WTC11 (cell line): Measurements from ENCODE around the gene NTRK1. TPM values are rescaled to one million over a fixed set of nuclear protein-coding genes. Genes with fewer than 3 reads are reported as not detected.

ENCODE experiments used
- ATAC-seq: fragments of 200-7000 bp; cut with Tn5 transposase; 2 replicates; pipeline ENCODE4 v1.10.0; 2021; ENCODE audit warnings: mild to moderate bottlenecking, moderate library complexity
- CTCF ChIA-PET: fragments of 300-600 bp; sonication (Branson Sonifier 250); formaldehyde crosslinking; loops from one replicate; lab custom pipeline; 2021; ENCODE audit warnings: antibody characterized with exemption; lab: Charles Lee
- POLR2A ChIA-PET: fragments of 350-600 bp; sonication (Branson Sonifier 250); formaldehyde crosslinking; loops from one replicate; lab custom pipeline; 2021; ENCODE audit warnings: antibody characterized with exemption; lab: Charles Lee
- DNase-seq: peaks from one replicate; pipeline ENCODE4 v3.0.0; 2021; ENCODE audit warnings: low spot score
- H3K27ac Mint-ChIP-seq: 2 replicates; pipeline ENCODE4 v1.8.0; 2021; ENCODE audit warnings: mixed read lengths
- H3K27me3 Mint-ChIP-seq: 2 replicates; pipeline ENCODE4 v1.8.0; 2021; ENCODE audit warnings: low read depth, mild to moderate bottlenecking, moderate library complexity, mixed read lengths
- H3K36me3 Mint-ChIP-seq: 2 replicates; pipeline ENCODE4 v1.8.0; 2021; ENCODE audit warnings: mixed read lengths
- H3K4me1 Mint-ChIP-seq: 2 replicates; pipeline ENCODE4 v1.8.0; 2022; ENCODE audit warnings: mixed read lengths
- H3K4me3 Mint-ChIP-seq: 2 replicates; pipeline ENCODE4 v1.8.0; 2021; ENCODE audit warnings: mild to moderate bottlenecking, moderate library complexity, mixed read lengths
- H3K9me3 Mint-ChIP-seq: 2 replicates; pipeline ENCODE4 v1.8.0; 2021; ENCODE audit warnings: mixed read lengths
- AFF4 ChIP-seq: sonication (generic); formaldehyde crosslinking; IDR thresholded peaks from 2 replicates; pipeline ENCODE4 v1.8.1; 2023; ENCODE audit warnings: mild to moderate bottlenecking, missing genetic modification reagents, borderline replicate concordance
- ARID4B ChIP-seq: sonication (generic); formaldehyde crosslinking; IDR thresholded peaks from 2 replicates; pipeline ENCODE4 v1.8.0; 2023; ENCODE audit warnings: missing genetic modification reagents, mild to moderate bottlenecking, borderline replicate concordance
- CDX4 ChIP-seq: fragments of 250-450 bp; sonication (Bioruptor Pico); IDR thresholded peaks from 2 replicates; pipeline ENCODE4 v1.9.0; 2021; ENCODE audit warnings: moderate library complexity, mild to moderate bottlenecking, inconsistent platforms, borderline replicate concordance
- CREB1 ChIP-seq: sonication (generic); formaldehyde crosslinking; IDR thresholded peaks from 2 replicates; pipeline ENCODE4 v1.8.0; 2023; ENCODE audit warnings: mild to moderate bottlenecking, missing genetic modification reagents
- CREM ChIP-seq: sonication (generic); formaldehyde crosslinking; IDR thresholded peaks from 2 replicates; pipeline ENCODE4 v1.8.1; 2022; ENCODE audit warnings: mild to moderate bottlenecking, missing genetic modification reagents, moderate library complexity
- GTF2I ChIP-seq: fragments of 250-450 bp; sonication (Bioruptor Pico); conservative IDR thresholded peaks from 2 replicates; pipeline ENCODE4 v1.4.0; 2021; ENCODE audit warnings: mild to moderate bottlenecking
- HMGA2 ChIP-seq: fragments of 250-450 bp; sonication (Bioruptor Pico); IDR thresholded peaks from 2 replicates; pipeline ENCODE4 v1.4.0; 2021; ENCODE audit warnings: mild to moderate bottlenecking, moderate library complexity
- JAZF1 ChIP-seq: fragments of 250-450 bp; sonication (Bioruptor Pico); IDR thresholded peaks from 2 replicates; pipeline ENCODE4 v1.9.0; 2021; ENCODE audit warnings: moderate library complexity, mild to moderate bottlenecking, inconsistent platforms
- KAT7 ChIP-seq: sonication (generic); formaldehyde crosslinking; IDR thresholded peaks from 2 replicates; pipeline ENCODE4 v1.8.1; 2023; ENCODE audit warnings: missing genetic modification reagents, mild to moderate bottlenecking, borderline replicate concordance
- MYBL2 ChIP-seq: sonication (generic); formaldehyde crosslinking; IDR thresholded peaks from 2 replicates; pipeline ENCODE4 v1.8.1; 2023; ENCODE audit warnings: mild to moderate bottlenecking, moderate library complexity, missing genetic modification reagents
- NR1H2 ChIP-seq: sonication (generic); formaldehyde crosslinking; IDR thresholded peaks from 2 replicates; pipeline ENCODE4 v1.9.0; 2021; ENCODE audit warnings: mild to moderate bottlenecking, moderate library complexity, missing genetic modification reagents
- NR3C1 ChIP-seq: sonication (generic); formaldehyde crosslinking; conservative IDR thresholded peaks from 2 replicates; pipeline ENCODE4 v1.8.1; 2023; ENCODE audit warnings: low read depth, mild to moderate bottlenecking, missing genetic modification reagents
- OVOL2 ChIP-seq: fragments of 250-450 bp; sonication (Bioruptor Pico); IDR thresholded peaks from 2 replicates; pipeline ENCODE4 v1.9.0; 2021; ENCODE audit warnings: mild to moderate bottlenecking, borderline replicate concordance
- RORB ChIP-seq: fragments of 250-450 bp; sonication (Bioruptor Pico); IDR thresholded peaks from 2 replicates; pipeline ENCODE4 v1.9.0; 2021; ENCODE audit warnings: mild to moderate bottlenecking
- ZBTB21 ChIP-seq: sonication (generic); formaldehyde crosslinking; IDR thresholded peaks from 2 replicates; pipeline ENCODE4 v1.8.1; 2023; ENCODE audit warnings: mild to moderate bottlenecking, missing genetic modification reagents, borderline replicate concordance
- ZNF138 ChIP-seq: sonication (generic); formaldehyde crosslinking; conservative IDR thresholded peaks from 2 replicates; pipeline ENCODE4 v1.8.1; 2022; ENCODE audit warnings: mild to moderate bottlenecking, moderate library complexity, missing genetic modification reagents
- ZNF396 ChIP-seq: fragments of 250-450 bp; sonication (Bioruptor Pico); IDR thresholded peaks from 2 replicates; pipeline ENCODE4 v1.8.0; 2021; ENCODE audit warnings: mild to moderate bottlenecking, moderate library complexity, borderline replicate concordance
- ZNF671 ChIP-seq: fragments of 250-450 bp; sonication (Bioruptor Pico); IDR thresholded peaks from 2 replicates; pipeline ENCODE4 v1.8.0; 2021; ENCODE audit warnings: mild to moderate bottlenecking
- total RNA-seq: library from RNA; stranded (reverse); gene quantifications from 3 replicates; pipeline ENCODE4 v1.2.3, GENCODE V29; 2021
- TF ChIP-seq, protein P1 (sequence below): sonication (generic); formaldehyde crosslinking; conservative IDR thresholded peaks from 2 replicates; pipeline ENCODE4 v1.8.1; 2022; ENCODE audit warnings: mild to moderate bottlenecking, missing genetic modification reagents
- TF ChIP-seq, protein P2 (sequence below): fragments of 250-450 bp; sonication (Bioruptor Pico); conservative IDR thresholded peaks from 2 replicates; pipeline ENCODE4 v1.9.0; 2021; ENCODE audit warnings: mild to moderate bottlenecking
- TF ChIP-seq, protein P3 (sequence below): fragments of 250-450 bp; sonication (Bioruptor Pico); IDR thresholded peaks from 2 replicates; pipeline ENCODE4 v1.8.0; 2021; ENCODE audit warnings: mild to moderate bottlenecking

Gene NTRK1
- total RNA-seq, 1 experiment from 2014 or later = 0.42 TPM

DNA sequence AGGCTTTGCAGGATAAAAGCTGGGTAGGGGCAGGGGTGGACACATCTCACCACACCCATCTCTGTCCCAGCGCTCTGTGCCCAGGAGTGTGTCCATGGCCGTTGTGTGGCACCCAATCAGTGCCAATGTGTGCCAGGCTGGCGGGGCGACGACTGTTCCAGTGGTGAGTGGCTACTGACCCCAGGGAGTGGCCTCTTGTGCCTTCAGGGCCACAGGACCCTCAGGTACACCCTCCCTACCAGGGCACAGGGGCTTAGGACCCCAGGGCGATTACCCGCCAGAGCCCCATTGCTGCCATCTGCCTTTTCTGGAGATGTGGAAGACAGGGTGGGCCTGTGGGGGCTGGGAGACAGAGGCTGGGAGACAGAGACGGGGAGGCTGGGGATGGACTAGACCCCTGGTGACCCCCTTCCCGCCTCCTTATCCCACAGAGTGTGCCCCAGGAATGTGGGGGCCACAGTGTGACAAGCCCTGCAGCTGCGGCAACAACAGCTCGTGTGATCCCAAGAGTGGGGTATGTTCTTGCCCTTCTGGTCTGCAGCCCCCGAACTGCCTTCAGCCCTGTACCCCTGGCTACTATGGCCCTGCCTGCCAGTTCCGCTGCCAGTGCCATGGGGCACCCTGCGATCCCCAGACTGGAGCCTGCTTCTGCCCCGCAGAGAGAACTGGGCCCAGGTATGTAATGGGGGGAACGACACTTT, 45.7 kb downstream of the NTRK1 start (continued):
- no peak for TF ChIP-seq AFF4 (CRISPR knock-in tag)
- TF ChIP-seq KAT7 (CRISPR knock-in tag) = no peak
- TF ChIP-seq CDX4 = no peak
- no peak for TF ChIP-seq MYBL2
- TF ChIP-seq, all 79 proteins: peak for 0

DNA sequence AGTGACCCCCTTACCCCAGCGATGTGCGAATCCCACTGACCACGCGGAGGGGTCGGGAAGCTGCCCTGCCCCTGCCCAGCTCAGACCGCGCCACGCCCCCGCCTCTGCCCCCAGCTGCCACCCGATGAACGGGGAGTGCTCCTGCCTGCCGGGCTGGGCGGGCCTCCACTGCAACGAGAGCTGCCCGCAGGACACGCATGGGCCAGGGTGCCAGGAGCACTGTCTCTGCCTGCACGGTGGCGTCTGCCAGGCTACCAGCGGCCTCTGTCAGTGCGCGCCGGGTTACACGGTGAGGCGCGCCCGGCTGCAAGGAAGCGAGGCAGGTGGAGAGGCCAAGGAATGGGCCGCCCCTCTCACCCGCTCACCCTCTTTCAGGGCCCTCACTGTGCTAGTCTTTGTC, 47.9 kb downstream of the NTRK1 start:
- H3K4me3 Mint-ChIP-seq = no peak overlapping the region
- ATAC-seq (no peak), DNase-seq (no peak)
- H3K36me3 Mint-ChIP-seq = no peaks in the 10 kb centered on the region
- TF ChIP-seq NR3C1 (no peak), GTF2I (CRISPR knock-in tag) (no peak), CREB1 (no peak), ZNF138 (CRISPR knock-in tag) (no peak), ARID4B (CRISPR knock-in tag) (no peak), KAT7 (CRISPR knock-in tag) (no peak), RORB (CRISPR knock-in tag) (no peak), OVOL2 (no peak), JAZF1 (CRISPR knock-in tag) (no peak), ZNF396 (CRISPR knock-in tag) (no peak)
- TF ChIP-seq, protein P1, sequence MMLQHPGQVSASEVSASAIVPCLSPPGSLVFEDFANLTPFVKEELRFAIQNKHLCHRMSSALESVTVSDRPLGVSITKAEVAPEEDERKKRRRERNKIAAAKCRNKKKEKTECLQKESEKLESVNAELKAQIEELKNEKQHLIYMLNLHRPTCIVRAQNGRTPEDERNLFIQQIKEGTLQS = no peak
- H3K27ac Mint-ChIP-seq = no peak overlapping the region
- CTCF ChIA-PET = interaction anchor here (0.6 kb wide), 1 partner anchor 9 kb away, joined by 3 read pairs; no protein-coding TSS in a partner anchor
- peaks cover 13% of the 10 kb centered on the region for H3K27me3 Mint-ChIP-seq
- peaks cover 11% of the 10 kb centered on the region for H3K4me1 Mint-ChIP-seq
- no peaks in the 10 kb centered on the region for H3K9me3 Mint-ChIP-seq
- POLR2A ChIA-PET = no interaction called here

DNA sequence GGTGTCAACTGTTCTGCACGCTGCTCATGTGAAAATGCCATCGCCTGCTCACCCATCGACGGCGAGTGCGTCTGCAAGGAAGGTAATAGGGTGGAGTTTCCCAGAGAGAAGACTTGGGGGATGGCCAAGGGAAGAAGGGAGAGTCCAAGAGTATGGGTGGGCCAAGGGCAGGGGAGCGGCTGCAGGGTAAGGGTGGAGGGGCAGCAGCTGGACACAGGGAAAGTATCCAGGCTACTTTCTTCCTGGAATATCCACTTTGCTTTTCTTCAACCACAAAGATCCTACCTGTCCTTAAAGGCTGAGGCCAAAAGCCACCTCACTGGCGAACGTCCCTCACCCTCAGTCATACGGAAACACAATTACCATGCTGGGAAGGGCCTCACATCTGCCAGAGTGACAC, 48.3 kb downstream of the NTRK1 start:
- no peaks in the 10 kb centered on the region for H3K36me3 Mint-ChIP-seq
- DNase-seq (no peak), ATAC-seq (no peak)
- H3K27me3 Mint-ChIP-seq = peaks cover 13% of the 10 kb centered on the region
- H3K27ac Mint-ChIP-seq = no peak overlapping the region
- no peak overlapping the region for H3K4me3 Mint-ChIP-seq
- ChIA-PET POLR2A (no interaction called here), CTCF (interaction anchor here (0.7 to 2.8 kb wide), 3 partner anchors 14 to 24 kb away, joined by 3 to 33 read pairs (median 8); partner anchors contain the start of gene PEAR1)
- peaks cover 15% of the 10 kb centered on the region for H3K4me1 Mint-ChIP-seq
- TF ChIP-seq CREM (CRISPR knock-in tag) (no peak), ZBTB21 (no peak), NR1H2 (no peak), HMGA2 (CRISPR knock-in tag) (no peak), ZNF671 (CRISPR knock-in tag) (no peak)
- TF ChIP-seq, protein P2, sequence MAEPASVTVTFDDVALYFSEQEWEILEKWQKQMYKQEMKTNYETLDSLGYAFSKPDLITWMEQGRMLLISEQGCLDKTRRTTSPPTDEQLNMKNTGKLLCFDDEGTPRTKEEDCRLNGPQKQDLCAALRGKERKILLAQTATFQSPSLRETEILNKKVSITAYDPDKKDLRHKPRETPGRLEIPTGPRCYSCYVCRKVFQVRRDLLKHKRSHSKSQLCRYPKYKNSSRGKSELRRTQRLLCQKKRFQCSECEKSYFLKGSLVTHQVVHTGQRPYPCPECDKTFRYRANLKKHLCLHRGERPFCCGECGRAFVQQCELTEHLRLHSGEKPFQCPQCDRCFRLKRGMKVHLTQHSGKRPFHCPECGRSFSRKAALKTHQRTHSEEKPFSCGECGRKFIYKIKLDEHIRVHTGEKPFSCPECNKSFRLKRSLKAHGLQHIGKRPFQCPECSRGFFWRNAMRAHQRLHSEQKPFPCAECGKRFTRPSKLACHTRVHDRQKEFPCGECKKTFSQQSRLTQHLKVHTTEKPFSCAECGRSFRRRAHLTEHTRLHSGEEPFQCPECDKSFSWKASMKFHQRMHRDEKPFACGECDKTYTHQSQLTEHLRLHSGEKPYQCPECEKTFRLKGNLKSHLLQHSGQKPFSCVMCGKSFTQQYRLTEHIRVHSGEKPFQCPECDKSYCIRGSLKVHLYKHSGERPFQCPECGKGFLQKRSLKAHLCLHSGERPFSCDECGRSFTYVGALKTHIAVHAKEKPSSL = no peak
- TF ChIP-seq, protein P3, sequence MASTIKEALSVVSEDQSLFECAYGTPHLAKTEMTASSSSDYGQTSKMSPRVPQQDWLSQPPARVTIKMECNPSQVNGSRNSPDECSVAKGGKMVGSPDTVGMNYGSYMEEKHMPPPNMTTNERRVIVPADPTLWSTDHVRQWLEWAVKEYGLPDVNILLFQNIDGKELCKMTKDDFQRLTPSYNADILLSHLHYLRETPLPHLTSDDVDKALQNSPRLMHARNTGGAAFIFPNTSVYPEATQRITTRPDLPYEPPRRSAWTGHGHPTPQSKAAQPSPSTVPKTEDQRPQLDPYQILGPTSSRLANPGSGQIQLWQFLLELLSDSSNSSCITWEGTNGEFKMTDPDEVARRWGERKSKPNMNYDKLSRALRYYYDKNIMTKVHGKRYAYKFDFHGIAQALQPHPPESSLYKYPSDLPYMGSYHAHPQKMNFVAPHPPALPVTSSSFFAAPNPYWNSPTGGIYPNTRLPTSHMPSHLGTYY (CRISPR knock-in tag) = no peak
- no peaks in the 10 kb centered on the region for H3K9me3 Mint-ChIP-seq
